Activated CD8-positive, alpha-beta memory T cell treated with anti-CD3 and anti-CD28 coated beads, Interleukin-2, amount 50 U/mL, for 48 hours (primary cell): ENCODE measurements around the gene LRRC3.

ENCODE experiments used
- DNase-seq: peaks from one replicate; pipeline ENCODE4 v3.0.0-alpha.2; 2020

Gene LRRC3

DNA sequence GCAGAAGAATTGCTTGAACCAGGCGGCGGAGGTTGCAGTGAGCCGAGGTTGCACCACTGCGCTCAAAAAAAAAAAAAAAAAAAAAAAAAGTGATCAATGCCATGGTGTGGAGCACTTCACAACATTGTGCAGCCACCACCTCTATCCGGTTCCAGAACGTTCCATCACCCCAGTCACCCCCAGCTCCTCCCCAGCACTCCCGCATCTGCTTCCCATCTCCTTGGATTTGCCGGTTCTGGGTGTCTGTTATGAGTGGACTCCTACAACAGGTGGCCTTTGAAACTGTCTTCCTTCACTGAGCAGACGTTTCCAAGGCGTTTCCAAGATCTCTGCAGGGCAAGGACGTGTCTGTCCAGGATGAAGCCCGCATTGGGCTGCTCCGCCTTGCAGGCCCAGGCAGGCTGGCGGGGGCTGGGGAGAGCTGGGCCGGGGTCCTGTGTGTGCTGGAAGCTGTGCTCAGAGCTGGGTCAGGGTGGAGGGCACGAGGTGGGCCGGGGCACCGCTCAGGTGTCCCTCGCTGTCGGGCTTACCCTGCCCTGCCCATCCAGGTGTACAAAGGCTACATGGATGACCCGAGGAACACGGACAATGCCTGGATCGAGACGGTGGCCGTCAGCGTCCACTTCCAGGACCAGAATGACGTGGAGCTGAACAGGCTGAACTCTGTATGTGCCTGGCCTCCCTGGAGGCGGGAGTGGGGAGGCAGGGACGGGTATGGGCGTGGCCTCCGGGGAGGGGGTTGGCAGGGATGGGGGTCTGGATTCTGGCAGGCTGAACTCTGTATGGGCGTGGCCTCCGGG lies 14.9 kb upstream of the LRRC3 start:
- no peak for DNase-seq

DNA sequence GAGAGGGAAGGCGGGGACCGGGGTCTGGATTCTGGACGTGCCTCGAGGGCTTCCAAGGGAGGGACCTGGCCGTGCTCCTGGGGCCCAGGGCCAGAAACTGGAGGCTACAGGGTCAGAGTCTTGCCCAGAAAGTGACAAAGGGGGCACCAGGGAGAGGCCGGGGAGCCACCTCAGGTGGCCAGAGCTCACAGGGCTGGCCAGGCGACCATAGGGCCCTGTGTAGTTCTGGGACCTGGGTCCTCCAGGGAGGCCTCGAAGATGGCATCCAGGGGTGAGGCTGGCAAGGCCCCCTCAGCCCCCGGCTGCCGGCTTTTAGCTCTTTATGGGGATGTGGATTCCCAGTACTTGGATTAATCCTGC lies 14.3 kb upstream of the LRRC3 start:
- no peak for DNase-seq

DNA sequence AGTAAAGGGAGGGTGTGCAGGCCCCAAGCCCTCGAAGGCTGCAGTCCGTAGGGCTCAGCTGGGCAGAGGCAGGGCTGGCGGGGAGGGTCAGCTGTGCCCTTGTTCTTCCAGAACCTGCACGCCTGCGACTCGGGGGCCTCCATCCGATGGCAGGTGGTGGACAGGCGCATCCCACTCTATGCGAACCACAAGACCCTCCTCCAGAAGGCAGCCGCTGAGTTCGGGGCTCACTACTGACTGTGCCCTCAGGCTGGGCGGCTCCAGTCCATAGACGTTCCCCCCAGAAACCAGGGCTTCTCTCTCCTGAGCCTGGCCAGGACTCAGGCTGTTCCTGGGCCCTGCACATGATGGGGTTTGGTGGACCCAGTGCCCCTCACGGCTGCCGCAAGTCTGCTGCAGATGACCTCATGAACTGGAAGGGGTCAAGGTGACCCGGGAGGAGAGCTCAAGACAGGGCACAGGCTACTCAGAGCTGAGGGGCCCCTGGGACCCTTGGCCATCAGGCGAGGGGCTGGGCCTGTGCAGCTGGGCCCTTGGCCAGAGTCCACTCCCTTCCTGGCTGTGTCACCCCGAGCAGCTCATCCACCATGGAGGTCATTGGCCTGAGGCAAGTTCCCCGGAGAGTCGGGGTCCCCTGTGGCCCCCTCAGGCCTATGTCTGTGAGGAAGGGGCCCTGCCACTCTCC lies 13.6 kb upstream of the LRRC3 start:
- DNase-seq = no peak

DNA sequence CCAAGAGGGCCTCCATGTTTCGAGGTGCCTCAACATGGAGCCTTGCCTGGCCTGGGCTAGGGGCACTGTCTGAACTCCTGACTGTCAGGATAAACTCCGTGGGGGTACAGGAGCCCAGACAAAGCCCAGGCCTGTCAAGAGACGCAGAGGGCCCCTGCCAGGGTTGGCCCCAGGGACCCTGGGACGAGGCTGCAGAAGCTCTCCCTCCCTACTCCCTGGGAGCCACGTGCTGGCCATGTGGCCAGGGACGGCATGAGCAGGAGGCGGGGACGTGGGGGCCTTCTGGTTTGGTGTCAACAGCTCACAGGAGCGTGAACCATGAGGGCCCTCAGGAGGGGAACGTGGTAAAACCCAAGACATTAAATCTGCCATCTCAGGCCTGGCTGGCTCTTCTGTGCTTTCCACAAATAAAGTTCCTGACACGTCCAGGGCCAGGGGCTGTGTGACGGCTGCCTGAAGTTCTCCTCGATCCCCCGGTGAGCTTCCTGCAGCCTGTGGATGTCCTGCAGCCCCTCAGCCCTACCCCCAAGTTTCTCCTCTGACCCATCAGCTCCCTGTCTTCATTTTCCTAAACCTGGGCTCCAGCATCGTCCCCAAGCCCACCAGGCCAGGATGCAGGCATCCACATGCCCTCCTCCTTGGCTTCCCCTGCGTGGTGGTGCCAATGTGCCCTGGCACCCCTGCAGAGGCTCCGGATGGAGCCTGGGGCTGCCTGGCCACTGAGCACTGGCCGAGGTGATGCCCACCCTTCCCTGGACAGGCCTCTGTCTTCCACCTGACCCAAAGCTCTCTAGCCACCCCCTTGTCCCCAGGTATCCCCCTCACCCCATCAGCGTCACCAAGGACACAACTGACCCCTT lies 12.8 kb upstream of the LRRC3 start:
- DNase-seq = no peak

DNA sequence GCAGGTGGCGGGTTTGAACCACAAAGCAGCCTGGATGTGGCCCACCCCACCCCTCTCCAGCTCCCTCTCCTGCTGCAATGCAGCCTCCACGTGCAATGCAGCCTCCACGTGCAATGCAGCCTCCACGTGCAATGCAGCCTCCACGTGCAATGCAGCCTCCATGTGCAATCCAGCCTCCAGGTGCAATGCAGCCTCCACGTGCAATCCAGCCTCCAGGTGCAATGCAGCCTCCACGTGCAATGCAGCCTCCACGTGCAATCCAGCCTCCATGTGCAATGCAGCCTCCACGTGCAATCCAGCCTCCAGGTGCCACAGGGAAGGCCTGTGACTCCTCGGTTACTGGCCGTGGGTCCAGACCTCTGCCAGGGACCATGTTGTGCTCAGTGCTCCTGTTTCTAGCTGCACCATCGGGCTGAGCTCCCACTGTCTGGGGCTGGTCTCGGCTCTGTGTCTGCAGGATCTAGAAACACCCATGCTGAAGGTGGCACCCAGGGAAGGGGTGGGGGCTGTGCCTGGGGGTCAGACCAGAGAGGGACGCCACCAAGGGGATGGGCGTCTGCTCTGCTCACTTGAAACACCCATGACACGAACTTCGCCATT lies 11.9 kb upstream of the LRRC3 start:
- DNase-seq = no peak

DNA sequence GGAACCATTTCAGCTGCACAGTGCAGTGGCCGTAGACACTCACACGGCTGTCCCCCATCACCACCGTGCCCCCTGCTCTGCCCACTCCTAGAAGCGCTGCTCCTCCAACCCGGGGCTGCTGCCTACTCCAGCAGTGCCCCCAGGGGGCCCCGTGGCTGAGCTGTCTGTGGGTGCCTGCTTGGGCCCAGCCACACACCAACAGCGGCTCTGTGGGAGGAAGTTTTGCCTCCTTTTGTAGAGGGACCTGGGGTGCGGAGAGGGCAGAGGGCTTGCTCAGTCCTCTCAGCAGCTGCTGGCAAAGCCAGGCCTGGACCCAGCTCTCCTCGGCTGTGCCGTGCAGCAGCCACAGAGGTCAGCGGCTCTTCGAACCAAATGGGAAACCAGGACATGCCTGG lies 11.4 kb upstream of the LRRC3 start:
- no peak for DNase-seq

DNA sequence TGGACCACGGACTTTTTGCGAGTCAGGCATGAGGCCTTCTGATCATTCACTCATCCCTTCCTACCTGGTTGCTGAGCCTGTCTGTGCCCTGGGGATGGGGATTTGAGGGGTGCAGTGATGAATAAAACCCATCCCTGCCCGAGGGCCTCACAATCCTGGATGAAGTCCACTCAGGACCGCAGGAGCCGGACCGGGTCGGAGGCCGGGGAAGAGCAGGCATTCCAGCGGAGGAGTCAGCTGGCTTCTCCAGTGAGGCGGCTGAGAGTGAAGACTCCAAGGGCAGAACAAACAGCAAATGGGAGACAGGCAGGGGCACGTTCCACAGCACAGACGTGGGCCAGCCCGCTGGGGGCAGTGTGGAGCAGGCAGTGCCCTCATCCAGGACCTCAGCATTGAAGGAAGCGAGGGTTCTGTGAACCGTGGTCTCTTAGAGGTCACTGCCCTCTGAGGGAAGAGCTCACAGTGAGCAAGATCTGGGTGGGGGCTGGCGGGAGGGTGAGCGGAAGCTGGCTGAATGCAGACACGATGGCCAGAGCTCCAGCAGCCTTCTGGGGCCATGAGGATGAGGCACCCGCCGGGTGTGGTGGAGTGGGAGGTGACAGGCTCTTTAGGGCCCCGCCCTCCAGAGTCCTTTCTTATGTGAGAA lies 10.9 kb upstream of the LRRC3 start:
- DNase-seq = no peak

DNA sequence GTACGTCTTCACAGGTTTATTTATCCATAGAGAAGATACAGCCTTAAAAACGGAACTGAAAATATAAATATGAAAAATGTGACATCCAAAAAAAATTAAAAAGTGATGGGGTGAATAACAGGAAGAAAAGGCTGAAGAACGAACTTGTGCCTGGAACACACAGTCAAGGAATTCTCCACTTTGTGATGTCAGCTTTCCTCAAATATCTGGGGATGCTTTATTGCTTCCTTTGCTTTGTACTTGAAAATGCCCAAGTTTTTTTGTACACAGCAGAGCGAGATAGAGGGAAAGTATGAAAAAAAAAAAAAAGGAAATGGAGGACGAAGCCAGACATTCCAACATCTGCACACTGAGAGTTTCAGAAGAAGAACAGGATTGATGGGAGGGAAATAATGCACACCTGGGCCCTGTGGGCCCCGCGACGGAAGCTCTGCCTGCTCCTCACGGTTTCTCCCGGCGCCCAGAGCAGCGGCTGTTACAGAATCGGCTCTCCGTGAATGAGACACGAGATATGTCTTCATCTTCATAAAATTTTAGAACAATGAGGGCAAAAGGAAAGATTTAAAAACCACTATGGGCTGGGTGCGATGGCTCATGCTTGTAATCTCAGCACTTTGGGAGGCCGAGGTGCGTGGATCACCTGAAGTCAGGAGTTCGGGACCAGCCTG lies 10.0 kb upstream of the LRRC3 start:
- DNase-seq = no peak

DNA sequence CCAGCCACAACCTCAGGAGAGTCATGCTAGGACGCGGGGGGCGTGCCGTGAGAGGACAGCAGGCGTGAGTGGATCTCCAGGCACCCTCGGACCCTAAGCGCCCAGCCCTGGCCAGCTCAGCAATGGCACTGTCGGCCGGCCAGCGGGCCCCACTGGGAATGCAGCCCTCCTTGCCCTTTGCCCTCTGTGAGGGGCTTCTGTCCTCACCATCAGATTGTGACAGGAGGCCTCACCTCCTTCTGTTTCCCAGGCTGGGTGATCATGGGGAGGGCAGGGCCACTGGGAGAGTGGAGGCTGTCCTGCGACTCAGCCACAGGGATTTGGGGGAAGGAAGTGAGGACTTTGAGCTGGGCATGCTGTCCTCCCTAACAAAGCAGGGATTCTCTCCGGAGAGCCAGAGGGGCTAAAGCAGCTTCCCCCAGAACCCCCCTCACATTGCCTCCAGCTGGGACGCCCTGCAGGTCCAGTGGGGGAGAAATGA lies 6.6 kb upstream of the LRRC3 start:
- no peak for DNase-seq

DNA sequence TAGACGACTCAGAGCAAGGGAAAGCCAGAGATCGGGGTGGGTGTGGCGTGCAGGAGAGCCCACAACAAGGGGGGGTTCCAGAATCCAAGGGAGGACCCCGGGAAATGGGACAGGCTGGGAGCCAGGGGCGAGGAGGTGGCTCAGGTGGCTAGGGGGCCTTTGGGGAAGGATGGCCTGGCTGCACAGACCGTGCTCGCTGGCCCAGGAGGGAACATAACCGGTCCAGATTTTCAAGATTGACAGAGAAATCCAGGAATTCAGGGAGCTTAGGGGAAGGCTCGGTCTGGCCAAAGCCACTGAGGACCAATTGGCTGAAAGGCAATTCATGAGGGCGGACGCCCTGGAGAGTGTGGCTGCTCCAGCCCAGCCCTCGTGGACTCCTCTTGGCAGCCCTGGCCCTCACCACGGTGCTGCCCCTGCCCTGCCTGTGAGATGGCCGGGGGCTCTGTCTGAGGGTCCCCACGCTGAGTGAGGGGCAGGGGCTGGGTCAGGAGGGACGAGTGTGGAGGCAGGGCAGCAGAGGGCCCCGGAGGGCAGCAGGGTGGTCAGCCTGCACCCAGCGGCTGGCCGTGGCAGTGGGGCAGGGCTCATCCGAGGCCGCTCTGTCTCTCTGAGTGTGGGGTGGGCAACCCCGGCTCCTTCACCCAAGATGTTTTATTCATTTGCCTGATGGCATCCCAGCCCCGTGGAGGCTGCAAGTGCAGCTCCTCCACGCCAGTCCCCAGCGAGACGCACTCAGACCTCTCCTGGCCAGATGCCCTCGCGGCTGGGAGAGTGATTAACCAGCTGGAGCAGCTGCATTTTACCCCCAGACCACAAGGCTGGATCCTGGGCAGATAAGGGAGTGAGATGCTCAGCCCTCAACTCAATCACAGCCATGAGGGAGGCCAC lies 5.6 kb upstream of the LRRC3 start:
- DNase-seq = no peak

DNA sequence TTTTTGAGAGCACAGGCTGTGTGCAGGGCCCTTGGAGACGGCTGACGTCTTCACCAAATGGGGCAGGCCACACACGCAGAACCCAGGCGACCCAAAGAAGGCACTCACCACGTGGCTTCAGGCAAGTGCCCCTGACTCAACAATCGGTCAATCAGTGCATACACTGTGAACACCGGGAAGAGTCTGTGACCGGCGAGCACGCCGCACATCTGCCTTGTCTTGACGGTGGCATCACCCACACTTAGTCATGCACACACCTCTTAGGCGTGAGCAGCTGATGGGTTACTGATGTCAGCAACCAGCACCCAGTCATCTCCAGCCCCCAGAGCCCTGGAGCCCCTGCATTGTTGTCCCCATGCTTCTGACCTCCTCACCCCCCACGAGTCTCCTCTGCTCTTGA lies 4.9 kb upstream of the LRRC3 start:
- no peak for DNase-seq

DNA sequence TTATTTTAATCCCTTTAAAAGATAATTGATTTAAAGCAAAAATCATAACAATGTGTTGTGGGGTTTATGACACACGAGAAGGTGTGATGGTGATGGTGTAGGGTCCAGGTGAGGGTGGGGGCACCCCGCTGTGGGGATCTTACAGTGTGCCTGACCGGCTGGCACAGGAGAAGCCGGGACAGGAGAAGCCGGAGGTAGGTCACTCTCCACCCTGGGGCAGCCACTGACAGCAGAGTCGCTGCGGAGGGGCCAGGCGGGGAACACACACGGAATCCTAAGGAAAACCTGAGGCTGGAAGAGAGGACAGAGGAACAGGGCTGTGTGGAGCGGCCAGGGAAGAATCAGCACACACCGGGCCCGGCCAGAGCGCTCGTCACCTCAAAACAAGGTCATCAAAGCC lies 4.3 kb upstream of the LRRC3 start:
- no peak for DNase-seq

DNA sequence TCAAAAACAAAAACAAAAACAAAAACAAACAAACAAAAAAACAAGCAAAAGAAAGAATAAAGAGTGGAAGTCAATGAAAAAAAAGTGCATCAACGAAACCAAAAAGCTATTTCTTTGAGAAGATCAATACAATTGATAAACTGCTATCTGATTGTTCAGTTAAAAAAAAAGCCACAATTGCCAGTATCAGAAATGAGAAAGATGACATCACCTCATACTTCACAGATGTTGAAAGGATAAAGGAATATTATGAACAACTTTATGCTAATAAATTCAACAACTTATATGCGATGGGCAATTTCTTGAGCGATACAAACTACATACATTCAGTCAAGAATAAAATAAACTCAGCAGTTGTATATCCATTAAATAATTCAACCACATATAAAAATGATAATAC lies 2.2 kb upstream of the LRRC3 start:
- DNase-seq = no peak

DNA sequence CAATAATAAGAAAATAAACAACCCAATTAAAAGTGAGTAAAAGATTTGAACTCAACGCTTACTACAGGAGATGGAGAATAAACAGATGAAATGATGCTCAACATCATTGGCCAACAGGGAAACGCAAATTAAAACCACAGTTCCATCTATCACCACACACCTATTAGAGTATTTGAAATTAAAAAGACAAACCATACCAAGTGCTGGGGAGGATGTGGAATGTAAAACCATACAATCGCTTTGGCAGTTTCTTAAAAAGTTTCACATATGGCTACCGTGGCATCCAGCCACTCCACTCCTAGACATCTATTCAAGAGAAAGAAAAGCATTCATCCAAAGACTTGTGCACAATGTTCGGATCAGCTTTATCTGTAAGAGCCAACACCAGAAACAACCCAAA lies 1.3 kb upstream of the LRRC3 start:
- no peak for DNase-seq

DNA sequence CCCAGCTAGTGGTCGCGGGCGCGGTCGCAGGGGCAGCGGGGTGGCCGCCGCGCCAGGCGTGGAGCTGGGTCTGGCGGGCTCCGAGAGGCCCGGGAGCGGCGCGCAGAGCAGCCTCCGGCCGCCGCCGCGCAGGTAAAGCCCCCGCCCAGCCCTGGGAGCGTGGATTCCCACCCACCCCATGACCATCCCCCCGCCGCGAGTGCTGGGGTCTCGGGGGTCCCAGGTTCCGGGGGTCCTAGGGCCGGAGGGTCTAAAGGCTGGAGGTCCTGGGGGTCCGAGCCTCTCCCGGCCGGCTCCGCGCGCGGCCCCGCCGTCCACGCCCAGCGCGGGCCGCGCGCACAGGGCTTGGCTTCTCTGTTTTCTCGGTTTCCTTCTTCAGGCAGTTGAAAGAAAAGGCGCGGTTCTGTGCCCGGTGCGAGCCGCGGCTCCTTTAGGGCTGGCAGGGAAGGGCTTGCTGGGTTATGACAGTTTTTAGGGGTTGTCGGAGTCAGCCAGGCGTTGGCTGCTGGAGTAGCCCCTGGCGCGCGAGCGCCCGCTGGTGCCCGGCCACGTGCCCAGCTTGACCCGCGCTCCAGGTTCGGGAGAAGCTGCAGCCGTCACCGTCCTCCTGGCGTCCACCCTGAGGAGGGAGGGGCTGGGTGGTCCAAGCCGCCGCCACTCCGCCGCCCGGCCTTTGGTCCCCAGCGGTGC lies 359 bp downstream of the LRRC3 start:
- peak; percentile 70 for DNase-seq

DNA sequence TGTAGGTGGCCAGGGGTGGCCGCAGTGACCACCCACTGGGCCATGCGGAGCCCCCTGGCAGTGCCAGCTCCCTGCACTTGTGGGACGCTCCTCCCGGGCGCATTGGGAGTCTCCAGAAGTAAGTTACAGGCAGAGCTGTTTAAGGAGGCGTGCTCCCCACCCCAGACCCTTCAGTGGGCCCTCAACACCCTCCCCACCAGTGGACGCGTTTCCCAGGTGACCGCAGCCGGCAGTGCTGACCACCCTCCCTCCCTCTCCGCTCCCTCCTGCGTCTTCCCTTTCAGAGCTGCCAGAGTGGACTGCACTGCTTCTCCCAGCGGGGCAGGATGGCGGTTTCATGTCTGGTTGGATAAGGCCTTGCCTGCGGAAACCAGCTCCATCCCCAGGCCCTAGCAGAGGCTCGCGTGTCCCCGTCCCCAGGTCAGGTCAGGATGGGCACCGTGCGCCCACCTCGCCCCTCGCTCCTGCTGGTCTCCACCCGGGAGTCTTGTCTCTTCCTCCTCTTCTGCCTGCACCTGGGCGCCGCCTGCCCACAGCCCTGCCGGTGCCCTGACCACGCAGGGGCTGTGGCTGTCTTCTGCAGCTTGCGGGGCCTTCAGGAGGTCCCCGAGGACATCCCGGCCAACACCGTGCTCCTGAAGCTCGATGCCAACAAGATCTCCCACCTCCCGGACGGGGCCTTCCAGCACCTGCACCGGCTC lies 1.1 kb downstream of the LRRC3 start:
- no peak for DNase-seq

DNA sequence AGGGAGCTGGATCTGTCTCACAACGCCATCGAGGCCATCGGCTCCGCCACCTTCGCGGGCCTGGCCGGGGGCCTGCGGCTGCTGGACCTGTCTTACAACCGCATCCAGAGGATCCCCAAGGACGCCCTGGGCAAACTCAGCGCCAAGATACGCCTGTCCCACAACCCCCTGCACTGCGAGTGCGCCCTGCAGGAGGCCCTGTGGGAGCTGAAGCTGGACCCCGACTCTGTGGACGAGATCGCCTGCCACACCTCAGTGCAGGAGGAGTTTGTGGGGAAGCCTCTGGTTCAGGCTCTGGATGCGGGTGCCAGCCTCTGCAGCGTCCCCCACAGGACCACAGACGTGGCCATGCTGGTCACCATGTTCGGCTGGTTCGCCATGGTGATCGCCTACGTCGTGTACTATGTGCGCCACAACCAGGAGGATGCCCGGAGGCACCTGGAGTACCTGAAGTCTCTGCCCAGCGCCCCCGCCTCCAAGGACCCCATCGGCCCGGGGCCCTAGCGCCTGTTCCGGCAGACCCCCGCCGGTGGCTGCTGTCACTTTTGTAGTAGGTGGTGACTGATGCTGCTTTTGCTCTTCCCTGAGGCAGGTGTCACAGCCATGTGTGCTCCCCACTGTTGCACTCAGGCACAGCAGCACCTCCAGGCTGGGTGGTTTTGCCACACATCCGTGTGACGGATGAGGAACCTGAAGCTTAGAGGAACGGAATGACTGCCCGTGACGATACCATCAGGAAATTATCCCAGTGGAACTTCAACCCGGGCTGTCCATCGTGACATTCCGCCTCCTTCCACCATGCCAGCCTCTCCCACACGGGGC lies 1.8 kb downstream of the LRRC3 start:
- no peak for DNase-seq

DNA sequence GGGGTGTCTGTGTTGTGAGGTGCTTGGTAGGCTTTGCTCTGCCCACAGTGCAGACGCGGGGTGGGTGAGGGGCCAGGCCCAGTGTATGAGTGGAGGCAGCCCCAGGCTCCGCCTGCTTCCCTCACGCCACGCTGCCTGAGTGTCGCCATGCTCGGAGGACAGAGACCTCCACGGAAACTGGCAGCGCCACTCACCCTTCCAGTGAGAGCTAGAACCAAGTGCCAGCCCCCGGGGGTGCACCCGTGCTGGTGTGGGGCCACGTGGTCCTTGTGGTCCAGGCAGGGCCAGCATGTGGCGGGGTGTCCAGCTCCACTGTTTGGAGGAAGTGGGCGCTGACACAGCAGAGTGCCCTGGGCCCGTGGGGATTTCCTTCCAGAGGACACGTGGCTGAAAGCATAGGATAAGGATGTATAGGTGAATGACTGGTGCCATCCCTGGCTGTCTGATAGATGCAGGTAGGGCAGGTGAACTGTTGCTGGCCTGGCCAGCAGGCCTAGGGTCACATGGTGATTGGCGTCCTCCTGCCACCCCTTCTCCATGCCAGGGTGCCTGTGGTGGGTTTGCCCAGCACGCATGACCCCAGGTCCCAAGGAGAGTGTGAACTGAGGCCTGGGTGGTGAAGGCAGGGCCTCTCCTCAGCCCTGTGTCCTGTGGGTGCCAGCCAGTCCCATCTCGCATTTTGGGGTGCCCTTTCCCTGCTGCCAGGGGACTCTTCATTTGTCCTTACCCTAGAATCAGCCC lies 3.8 kb downstream of the LRRC3 start:
- DNase-seq = no peak
